ENCODE measurements around the gene KRTAP5-2.

- TF ChIP-seq POLR2AphosphoS5 (IDR thresholded peaks at IDR 0.05; ENCODE audit: low read depth, low read length) (no peak), TAF1 (IDR thresholded peaks at IDR 0.05; ENCODE audit: borderline replicate concordance, insufficient read depth, low read length) (no peak), REST (IDR thresholded peaks at IDR 0.05; ENCODE audit: insufficient read depth in 1 of 2, low read depth in 2 of 2, low read length in 2 of 2) (no peak), FOXP2 (optimal IDR thresholded peaks at IDR 0.05; ENCODE audit: borderline replicate concordance, extremely low read depth, extremely low read length, insufficient read depth) (no peak)
Measured at GRCh38 chr11:1570001-1570453, 28.1 kb downstream of the KRTAP5-2 start.
